Measurements from ENCODE around the gene SLC45A3. TPM values are rescaled to one million over a fixed set of nuclear protein-coding genes. Genes with fewer than 3 reads are reported as not detected.
A peak's percentile ranks its signal among the peaks of the same experiment; 100 is the strongest.

Gene SLC45A3
- total RNA-seq, 2 donors from 2014 or later, result 17.9 to 29.6 TPM

DNA sequence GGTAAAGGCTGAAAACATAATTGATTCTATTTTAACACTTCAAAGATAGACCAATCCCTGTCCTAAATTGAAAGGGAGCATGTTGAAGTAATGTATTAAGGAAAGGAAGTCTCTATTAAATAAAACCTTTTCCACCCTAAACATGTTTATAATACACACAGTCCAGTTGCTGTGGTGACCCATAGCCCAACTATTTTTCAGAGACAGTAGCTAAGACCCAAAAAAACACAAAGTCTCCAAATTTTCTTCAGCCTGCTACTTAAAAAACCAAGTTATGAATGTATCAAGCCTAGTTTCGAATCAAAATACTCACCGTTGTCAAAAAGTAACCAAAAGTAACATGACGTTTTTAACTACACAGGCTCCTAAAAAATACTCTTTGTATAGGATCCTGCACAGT lies 50.1 kb downstream of the SLC45A3 start:
- Histone ChIP-seq H3K9me3 (no peaks in the 10 kb centered on the region), H3K36me3 (no peaks in the 10 kb centered on the region), H3K27ac (peak overlapping the region; percentile 86), H3K27me3 (no peaks in the 10 kb centered on the region), H3K9ac (ENCODE audit: low read depth in 2 of 2, low read length in 2 of 2) (peak overlapping the region; percentile 89 to 95), H3K4me1 (no peaks in the 10 kb centered on the region), H3K4me3 (peak overlapping the region; percentile 56)
- TF ChIP-seq, protein P1, sequence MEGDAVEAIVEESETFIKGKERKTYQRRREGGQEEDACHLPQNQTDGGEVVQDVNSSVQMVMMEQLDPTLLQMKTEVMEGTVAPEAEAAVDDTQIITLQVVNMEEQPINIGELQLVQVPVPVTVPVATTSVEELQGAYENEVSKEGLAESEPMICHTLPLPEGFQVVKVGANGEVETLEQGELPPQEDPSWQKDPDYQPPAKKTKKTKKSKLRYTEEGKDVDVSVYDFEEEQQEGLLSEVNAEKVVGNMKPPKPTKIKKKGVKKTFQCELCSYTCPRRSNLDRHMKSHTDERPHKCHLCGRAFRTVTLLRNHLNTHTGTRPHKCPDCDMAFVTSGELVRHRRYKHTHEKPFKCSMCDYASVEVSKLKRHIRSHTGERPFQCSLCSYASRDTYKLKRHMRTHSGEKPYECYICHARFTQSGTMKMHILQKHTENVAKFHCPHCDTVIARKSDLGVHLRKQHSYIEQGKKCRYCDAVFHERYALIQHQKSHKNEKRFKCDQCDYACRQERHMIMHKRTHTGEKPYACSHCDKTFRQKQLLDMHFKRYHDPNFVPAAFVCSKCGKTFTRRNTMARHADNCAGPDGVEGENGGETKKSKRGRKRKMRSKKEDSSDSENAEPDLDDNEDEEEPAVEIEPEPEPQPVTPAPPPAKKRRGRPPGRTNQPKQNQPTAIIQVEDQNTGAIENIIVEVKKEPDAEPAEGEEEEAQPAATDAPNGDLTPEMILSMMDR (IDR thresholded peaks at IDR 0.05), result no peak
- intact Hi-C loops (cut with DNase I), result loop anchor here (5.0 kb wide), 1 partner anchor 103 kb away; no protein-coding TSS in a partner anchor
- no peak for DNase-seq

DNA sequence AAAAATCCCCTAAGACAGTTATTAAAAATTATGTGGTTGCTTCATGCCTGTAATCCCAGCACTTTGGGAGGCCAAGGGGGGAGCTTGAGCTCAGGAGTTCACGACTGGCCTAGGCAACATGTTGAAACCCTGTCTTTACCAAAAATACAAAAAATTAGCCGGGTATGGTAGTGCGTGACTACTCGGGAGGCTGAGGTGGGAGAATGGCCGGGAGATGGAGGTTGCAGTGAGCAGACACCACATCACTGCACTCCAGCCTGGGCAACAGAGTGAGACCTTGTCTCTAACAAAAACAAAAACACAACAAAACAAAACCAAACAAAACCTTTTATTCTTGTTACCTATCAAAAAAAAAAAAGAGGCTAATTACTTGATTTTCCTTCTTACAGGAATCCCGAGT lies 50.6 kb downstream of the SLC45A3 start:
- H3K9ac ChIP-seq (ENCODE audit: low read depth in 2 of 2, low read length in 2 of 2), result peak overlapping the region in 1 of 2 donors; percentile 89

DNA sequence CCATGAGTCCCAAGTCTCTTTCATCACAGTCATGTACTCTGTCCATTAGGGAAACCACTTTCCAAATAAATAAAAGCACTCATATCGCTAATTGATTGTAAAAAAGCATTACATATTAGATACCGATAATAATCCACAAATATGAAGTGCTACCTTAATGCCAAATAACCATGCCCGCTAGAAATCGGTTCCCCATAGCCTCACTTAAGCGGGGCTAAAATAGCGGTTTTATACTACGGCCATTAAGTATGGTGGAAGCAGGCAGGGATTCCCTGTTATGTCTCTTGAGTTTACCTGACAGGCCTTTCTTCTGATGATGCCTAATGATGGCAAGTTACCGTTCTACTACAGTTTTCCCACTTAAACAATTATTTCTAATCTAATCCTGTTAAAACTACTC lies 52.4 kb downstream of the SLC45A3 start:
- no peaks in the 10 kb centered on the region for H3K4me1 ChIP-seq
- no peaks in the 10 kb centered on the region for H3K9me3 ChIP-seq
- DNase-seq, result no peak
- H3K4me3 ChIP-seq, result no peak overlapping the region
- intact Hi-C loops (cut with DNase I), result no loop called here
- H3K9ac ChIP-seq (ENCODE audit: low read depth in 2 of 2, low read length in 2 of 2), result no peak overlapping the region
- H3K27ac ChIP-seq, result no peak overlapping the region
- TF ChIP-seq, protein P1 (IDR thresholded peaks at IDR 0.05), result no peak
- no peaks in the 10 kb centered on the region for H3K27me3 ChIP-seq
- no peaks in the 10 kb centered on the region for H3K36me3 ChIP-seq

More for the DNA sequence above, 50.6 kb downstream of the SLC45A3 start:
- intact Hi-C loops (cut with DNase I), result loop anchor here (5.0 kb wide), 1 partner anchor 102 kb away; no protein-coding TSS in a partner anchor
- Histone ChIP-seq H3K4me3 (no peak overlapping the region), H3K27me3 (no peaks in the 10 kb centered on the region), H3K36me3 (no peaks in the 10 kb centered on the region), H3K4me1 (no peaks in the 10 kb centered on the region), H3K27ac (peak overlapping the region; percentile 86), H3K9me3 (no peaks in the 10 kb centered on the region)
- no peak for DNase-seq
- TF ChIP-seq, protein P1 (IDR thresholded peaks at IDR 0.05), result no peak

DNA sequence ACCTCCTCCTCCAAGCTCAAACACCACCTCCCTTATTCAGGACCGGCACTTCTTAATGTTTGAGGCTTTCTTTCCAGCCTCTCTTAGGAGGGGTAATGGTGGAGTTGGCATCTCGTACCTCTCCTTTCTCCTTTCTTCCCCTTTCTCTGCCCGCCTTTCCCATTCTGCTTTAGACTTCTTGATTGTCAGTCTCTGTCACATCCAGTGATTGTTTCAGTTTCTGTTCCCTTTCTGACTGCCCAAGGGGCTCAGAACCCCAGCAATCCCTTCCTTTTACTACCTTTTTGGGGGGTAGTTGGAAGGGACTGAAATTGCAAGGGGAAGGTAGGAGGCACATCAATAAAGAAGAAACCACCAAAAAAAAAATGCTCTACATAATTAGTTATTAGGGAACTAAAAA lies 54.1 kb downstream of the SLC45A3 start:
- H3K9me3 ChIP-seq, result no peaks in the 10 kb centered on the region
- no peak overlapping the region for H3K9ac ChIP-seq (ENCODE audit: low read depth in 2 of 2, low read length in 2 of 2)
- TF ChIP-seq, protein P1 (IDR thresholded peaks at IDR 0.05), result no peak
- no peaks in the 10 kb centered on the region for H3K36me3 ChIP-seq
- no peak overlapping the region for H3K4me3 ChIP-seq
- H3K27ac ChIP-seq, result no peak overlapping the region
- no peaks in the 10 kb centered on the region for H3K4me1 ChIP-seq
- DNase-seq, result no peak
- no peaks in the 10 kb centered on the region for H3K27me3 ChIP-seq
- intact Hi-C loops (cut with DNase I), result no loop called here

DNA sequence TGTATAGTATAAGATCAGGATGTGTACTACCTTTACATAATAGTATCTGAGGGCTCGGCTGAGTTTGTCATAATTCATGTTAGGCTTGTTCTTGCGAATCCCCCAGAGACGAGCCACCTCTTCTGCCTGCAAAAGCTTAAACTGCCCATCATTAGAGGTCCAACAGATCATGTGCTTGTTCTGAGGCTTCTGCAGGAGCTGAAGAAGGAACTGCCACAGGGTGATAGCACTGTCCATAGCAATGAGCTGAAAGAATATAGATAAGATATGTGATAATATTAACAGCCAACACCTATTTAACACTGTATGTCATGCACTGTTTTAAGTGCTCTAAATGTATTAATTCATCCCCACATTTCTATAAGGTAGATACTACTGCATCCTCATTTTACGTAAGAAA lies 56.7 kb downstream of the SLC45A3 start:
- Histone ChIP-seq H3K4me1 (no peaks in the 10 kb centered on the region), H3K9ac (ENCODE audit: low read depth in 2 of 2, low read length in 2 of 2) (no peak overlapping the region), H3K27me3 (no peaks in the 10 kb centered on the region), H3K36me3 (no peaks in the 10 kb centered on the region), H3K27ac (no peak overlapping the region), H3K4me3 (no peak overlapping the region), H3K9me3 (no peaks in the 10 kb centered on the region)
- intact Hi-C loops (cut with DNase I), result no loop called here
- TF ChIP-seq, protein P1 (IDR thresholded peaks at IDR 0.05), result no peak
- no peak for DNase-seq
